Upper lobe of right lung (tissue), 1 donor: ENCODE results near the gene PTGES2. TPM values are rescaled to one million over a fixed set of nuclear protein-coding genes. Genes with fewer than 3 reads are reported as not detected.
A peak's percentile ranks its signal among the peaks of the same experiment; 100 is the strongest.

Source experiments
- ATAC-seq: fragments of 200-7000 bp; cut with Tn5 transposase; one replicate; pipeline ENCODE4 v1.9.1; 2020; ENCODE audit warnings: mild to moderate bottlenecking, moderate library complexity
- DNase-seq: peaks from one replicate; pipeline ENCODE4 v3.0.0-alpha.2; 2020
- H3K27ac ChIP-seq: fragments of 200-600 bp; one replicate; pipeline ENCODE4 v1.8.0; 2022
- H3K27me3 ChIP-seq: fragments of 200-600 bp; one replicate; pipeline ENCODE4 v1.8.0; 2022; ENCODE audit warnings: mild to moderate bottlenecking
- H3K36me3 ChIP-seq: fragments of 200-600 bp; one replicate; pipeline ENCODE4 v1.8.0; 2022
- H3K4me1 ChIP-seq: fragments of 200-600 bp; one replicate; pipeline ENCODE4 v1.8.0; 2022
- H3K4me3 ChIP-seq: fragments of 200-600 bp; one replicate; pipeline ENCODE4 v1.8.0; 2022; ENCODE audit warnings: mild to moderate bottlenecking
- H3K9me3 ChIP-seq: fragments of 200-600 bp; one replicate; pipeline ENCODE4 v1.8.0; 2022
- intact Hi-C: fragments of 100-400 bp; cut with DNase I; formaldehyde crosslinking; loops from one replicate; pipeline ENCODE4 v1.11.0; 2022
- total RNA-seq: library from RNA; stranded (reverse); fragmentation: NEBNext Ultra II Directional; extraction: Animal tissue kit (Norgen Biotek cat#: 25700); gene quantifications from one replicate; pipeline ENCODE4 v1.2.1, GENCODE V29; 2021
- TF ChIP-seq, protein P1 (sequence below): fragments of 200-600 bp; IDR thresholded peaks from one replicate; pipeline ENCODE4 v1.8.0; 2022; ENCODE audit warnings: antibody characterized with exemption
- donor health status: DM: no; HTN: yes; CAD: no; lungs with severe emphysema.

PTGES2 gene
- total RNA-seq, 1 donor from 2014 or later = 35.1 TPM

DNA sequence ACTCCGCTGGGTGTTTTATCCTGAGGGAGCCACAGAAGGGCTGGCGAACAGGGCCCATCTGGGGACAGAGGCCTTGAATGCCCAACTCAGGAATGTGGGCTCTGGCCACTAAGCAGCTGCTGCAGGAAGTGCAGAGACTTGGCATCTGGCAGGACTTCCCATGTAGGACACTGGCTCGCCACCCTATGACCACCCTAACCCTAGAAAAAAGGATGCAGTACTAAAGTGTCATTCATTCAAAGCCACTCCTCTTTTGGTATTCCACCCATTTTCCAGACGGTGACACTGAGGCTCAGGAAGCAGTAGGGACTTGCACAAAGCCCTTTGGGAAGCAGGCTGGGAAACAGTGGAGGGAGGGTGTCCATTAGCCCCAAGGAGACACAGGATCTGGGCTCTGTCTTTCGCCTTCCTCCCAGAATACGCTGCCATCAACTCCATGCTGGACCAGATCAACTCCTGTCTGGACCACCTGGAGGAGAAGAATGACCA is 35.5 kb upstream of the PTGES2 start:
- no peak overlapping the region for H3K4me3 ChIP-seq
- ATAC-seq (no peak), DNase-seq (no peak)
- H3K9me3 ChIP-seq = no peaks in the 10 kb centered on the region
- H3K27me3 ChIP-seq = no peaks in the 10 kb centered on the region
- intact Hi-C loops = no loop called here
- H3K4me1 ChIP-seq = no peaks in the 10 kb centered on the region
- TF ChIP-seq, protein P1, sequence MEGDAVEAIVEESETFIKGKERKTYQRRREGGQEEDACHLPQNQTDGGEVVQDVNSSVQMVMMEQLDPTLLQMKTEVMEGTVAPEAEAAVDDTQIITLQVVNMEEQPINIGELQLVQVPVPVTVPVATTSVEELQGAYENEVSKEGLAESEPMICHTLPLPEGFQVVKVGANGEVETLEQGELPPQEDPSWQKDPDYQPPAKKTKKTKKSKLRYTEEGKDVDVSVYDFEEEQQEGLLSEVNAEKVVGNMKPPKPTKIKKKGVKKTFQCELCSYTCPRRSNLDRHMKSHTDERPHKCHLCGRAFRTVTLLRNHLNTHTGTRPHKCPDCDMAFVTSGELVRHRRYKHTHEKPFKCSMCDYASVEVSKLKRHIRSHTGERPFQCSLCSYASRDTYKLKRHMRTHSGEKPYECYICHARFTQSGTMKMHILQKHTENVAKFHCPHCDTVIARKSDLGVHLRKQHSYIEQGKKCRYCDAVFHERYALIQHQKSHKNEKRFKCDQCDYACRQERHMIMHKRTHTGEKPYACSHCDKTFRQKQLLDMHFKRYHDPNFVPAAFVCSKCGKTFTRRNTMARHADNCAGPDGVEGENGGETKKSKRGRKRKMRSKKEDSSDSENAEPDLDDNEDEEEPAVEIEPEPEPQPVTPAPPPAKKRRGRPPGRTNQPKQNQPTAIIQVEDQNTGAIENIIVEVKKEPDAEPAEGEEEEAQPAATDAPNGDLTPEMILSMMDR = no peak
- H3K36me3 ChIP-seq = peaks cover 38% of the 10 kb centered on the region
- H3K27ac ChIP-seq = no peak overlapping the region

DNA sequence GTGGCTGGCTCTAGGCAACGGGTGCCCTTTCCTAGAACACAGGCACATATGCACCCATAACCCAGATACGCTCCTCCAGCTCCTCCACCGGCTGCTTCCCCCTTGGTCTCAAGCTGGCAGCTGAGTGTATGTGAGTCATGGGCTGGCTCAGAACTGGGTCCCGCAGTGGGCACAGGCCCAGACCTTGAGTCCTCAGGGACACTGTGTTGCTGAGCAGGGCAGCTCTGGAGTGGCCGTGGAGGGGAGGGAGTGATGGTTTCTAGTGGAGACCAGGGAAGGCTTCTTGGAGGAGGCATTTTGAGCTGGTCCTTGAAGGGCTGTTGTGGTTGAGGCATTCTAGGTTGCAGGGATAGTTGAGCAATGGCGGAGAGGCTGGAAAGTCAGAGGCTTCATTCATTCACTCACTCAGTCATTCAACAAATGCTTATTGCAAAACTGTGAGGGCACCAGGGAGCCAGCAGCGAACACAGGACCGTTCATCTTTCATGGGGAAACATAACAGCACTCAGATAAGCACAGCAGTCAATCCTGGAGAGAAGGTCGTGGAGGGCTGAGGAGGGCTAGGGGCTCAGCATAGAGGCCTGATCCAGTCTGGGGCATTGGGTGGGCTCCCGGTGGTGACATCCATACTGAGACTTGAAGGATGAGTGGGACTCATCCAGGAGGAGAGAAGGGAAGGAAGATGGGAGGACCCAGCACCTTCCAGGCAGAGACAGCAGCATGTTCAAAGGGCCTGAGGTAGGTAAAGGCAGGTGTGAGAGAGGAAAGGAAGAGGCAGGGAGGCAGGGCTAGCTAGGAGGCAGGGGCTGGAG is 34.9 kb upstream of the PTGES2 start:
- intact Hi-C loops = no loop called here
- H3K4me3 ChIP-seq = no peak overlapping the region
- H3K36me3 ChIP-seq = peaks cover 32% of the 10 kb centered on the region
- H3K27ac ChIP-seq = no peak overlapping the region
- H3K27me3 ChIP-seq = no peaks in the 10 kb centered on the region
- ATAC-seq (no peak), DNase-seq (no peak)
- no peaks in the 10 kb centered on the region for H3K9me3 ChIP-seq
- no peaks in the 10 kb centered on the region for H3K4me1 ChIP-seq
- TF ChIP-seq, protein P1 = no peak

DNA sequence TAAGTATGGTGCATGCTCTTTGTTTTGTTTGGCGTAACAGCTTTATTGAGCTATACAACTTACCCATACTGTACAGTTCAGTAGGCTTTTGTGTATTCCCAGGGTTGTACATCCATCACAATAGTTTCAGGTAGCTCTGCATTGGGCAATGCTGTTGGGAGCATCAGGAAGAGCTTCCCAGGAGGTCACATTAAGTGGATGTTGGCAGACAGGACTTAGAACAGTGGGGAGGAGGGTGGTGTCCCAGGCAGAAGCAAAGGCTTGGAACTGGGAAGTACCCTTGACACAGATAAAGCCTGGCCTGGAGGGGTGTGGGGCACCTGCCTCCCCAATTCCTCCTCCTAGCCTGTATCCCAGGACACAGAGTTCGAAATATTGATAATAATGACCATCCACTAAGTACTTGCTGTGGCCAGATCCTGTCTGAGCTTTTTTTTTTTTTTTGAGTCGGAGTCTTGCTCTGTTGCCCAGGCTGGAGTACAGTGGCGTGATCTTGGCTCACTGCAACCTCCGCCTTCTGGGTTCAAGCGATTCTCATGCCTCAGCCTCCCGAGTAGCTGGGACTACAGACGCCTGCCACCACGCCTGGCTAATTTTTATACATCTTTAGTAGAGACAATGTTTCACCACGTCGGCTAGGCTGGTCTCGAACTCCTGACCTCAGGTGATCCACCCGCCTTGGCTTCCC is 33.8 kb upstream of the PTGES2 start:
- H3K4me3 ChIP-seq = no peak overlapping the region
- intact Hi-C loops = no loop called here
- ATAC-seq (no peak), DNase-seq (no peak)
- no peaks in the 10 kb centered on the region for H3K4me1 ChIP-seq
- H3K9me3 ChIP-seq = no peaks in the 10 kb centered on the region
- peaks cover 21% of the 10 kb centered on the region for H3K36me3 ChIP-seq
- H3K27ac ChIP-seq = no peak overlapping the region
- H3K27me3 ChIP-seq = no peaks in the 10 kb centered on the region
- TF ChIP-seq, protein P1 = no peak

DNA sequence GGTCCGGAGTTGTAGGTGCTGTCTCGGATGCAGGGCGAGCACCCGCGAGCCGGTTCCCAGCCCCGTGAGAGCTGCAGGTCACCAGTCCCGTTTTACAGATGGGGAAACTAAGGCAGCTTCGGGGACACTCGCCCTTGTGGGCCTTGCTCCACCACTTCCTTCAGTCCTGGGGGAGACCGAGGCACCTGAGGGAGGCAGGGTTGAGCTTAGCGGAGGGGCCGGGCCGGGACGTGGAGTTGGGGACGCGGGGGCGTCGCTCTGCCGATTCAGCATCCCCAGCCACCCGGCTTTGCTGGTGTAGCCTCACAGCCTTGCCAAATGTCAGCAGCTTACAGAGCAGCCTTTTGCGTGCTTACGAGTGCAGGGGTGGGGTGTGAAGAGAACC is 33.1 kb upstream of the PTGES2 start:
- Histone ChIP-seq H3K27ac (peak overlapping the region; percentile 68), H3K4me1 (no peaks in the 10 kb centered on the region), H3K27me3 (no peaks in the 10 kb centered on the region), H3K4me3 (peak overlapping the region; percentile 63), H3K36me3 (peaks cover 14% of the 10 kb centered on the region), H3K9me3 (no peaks in the 10 kb centered on the region)
- no peak for DNase-seq
- intact Hi-C loops = no loop called here
- TF ChIP-seq, protein P1 = no peak
- ATAC-seq = peak; percentile 1

DNA sequence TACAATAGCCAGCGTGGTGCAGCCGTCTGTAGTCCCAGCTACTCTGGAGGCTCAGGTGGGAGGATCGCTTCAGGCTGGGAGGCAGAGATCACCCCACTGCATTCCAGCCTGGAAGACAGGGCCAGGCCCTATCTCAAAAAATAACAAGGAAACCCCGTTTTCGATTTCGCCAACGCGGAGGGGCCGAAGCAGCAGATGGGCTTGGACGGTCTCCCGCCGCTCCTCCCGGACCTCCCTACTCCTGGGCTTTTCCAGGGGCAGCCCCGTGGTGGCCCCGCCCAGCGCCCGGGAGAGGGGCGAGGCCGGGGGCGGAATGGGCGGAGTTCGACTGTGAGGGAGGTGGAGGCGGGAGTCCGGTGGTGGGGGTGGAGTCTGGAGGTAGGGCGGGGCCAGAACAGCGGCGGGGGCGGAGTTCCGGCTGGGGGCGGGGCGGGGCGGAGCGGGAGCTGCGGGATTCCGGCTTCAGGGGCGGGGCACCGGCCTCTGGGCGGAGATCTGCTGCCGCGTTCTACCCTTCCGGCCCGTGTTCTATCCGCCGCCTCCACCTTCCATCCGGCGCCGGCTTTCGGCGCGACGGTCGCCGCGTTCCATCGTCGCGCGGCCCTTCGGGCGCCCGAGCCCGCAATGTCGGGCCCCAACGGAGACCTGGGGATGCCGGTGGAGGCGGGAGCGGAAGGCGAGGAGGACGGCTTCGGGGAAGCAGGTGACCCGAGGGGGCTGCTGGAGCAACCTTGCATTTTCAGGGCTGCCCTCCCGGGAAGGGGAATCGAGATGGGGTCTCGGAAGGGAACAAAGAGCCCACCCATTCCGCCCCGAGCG is 32.5 kb upstream of the PTGES2 start, which contains the start of gene BBLN:
Gene BBLN, plus strand, starts transcription at position 482 of the 819 bp plus-strand sequence. Its CDS starts 143 bp downstream, at position 625.
- intact Hi-C loops = no loop called here
- Histone ChIP-seq H3K36me3 (peaks cover 8% of the 10 kb centered on the region), H3K27ac (peak within 1 kb of the TSS; percentile 68), H3K4me1 (no peaks in the 10 kb centered on the region), H3K9me3 (no peaks in the 10 kb centered on the region), H3K27me3 (no peaks in the 10 kb centered on the region), H3K4me3 (peak within 1 kb of the TSS; percentile 63)
- TF ChIP-seq, protein P1 = no peak
- ATAC-seq = peak; percentile 97
- peak; percentile 97 for DNase-seq
